ENCODE measurements around the gene CALML5. TPM values are rescaled to one million over a fixed set of nuclear protein-coding genes. Genes with fewer than 3 reads are reported as not detected.
A peak's percentile ranks its signal among the peaks of the same experiment; 100 is the strongest.

The CALML5 gene
- total RNA-seq, 1 donor from 2014 or later: not detected

- Mint-ChIP-seq H3K36me3 (ENCODE audit: unreplicated experiment) (peaks cover 7% of the 10 kb centered on the region), H3K27me3 (ENCODE audit: unreplicated experiment) (peaks cover under 1% of the 10 kb centered on the region), H3K27ac (ENCODE audit: unreplicated experiment) (no peak overlapping the region), H3K4me3 (ENCODE audit: unreplicated experiment) (no peak overlapping the region), H3K4me1 (ENCODE audit: low read depth, unreplicated experiment) (no peaks in the 10 kb centered on the region), H3K9me3 (ENCODE audit: unreplicated experiment) (peaks cover 2% of the 10 kb centered on the region)
- no peak for TF ChIP-seq CTCF (IDR thresholded peaks at IDR 0.05; ENCODE audit: partially characterized antibody, unreplicated experiment)
- DNase-seq: no peak
Measured at GRCh38 chr10:5510281-5511072, 11.1 kb upstream of the CALML5 start.

GRCh38 chr10:5509691-5510090 lies 10.3 kb upstream of the CALML5 start:
- peaks cover 7% of the 10 kb centered on the region for H3K36me3 Mint-ChIP-seq (ENCODE audit: unreplicated experiment)
- peak; percentile 2 for DNase-seq
- no peak overlapping the region for H3K4me3 Mint-ChIP-seq (ENCODE audit: unreplicated experiment)
- H3K27me3 Mint-ChIP-seq (ENCODE audit: unreplicated experiment): no peaks in the 10 kb centered on the region
- no peak overlapping the region for H3K27ac Mint-ChIP-seq (ENCODE audit: unreplicated experiment)
- H3K4me1 Mint-ChIP-seq (ENCODE audit: low read depth, unreplicated experiment): no peaks in the 10 kb centered on the region
- peaks cover 2% of the 10 kb centered on the region for H3K9me3 Mint-ChIP-seq (ENCODE audit: unreplicated experiment)
- no peak for TF ChIP-seq CTCF (IDR thresholded peaks at IDR 0.05; ENCODE audit: partially characterized antibody, unreplicated experiment)

- DNase-seq: peak; percentile 2
- Mint-ChIP-seq H3K36me3 (ENCODE audit: unreplicated experiment) (peaks cover 7% of the 10 kb centered on the region), H3K4me3 (ENCODE audit: unreplicated experiment) (no peak overlapping the region), H3K4me1 (ENCODE audit: low read depth, unreplicated experiment) (no peaks in the 10 kb centered on the region), H3K27ac (ENCODE audit: unreplicated experiment) (no peak overlapping the region), H3K9me3 (ENCODE audit: unreplicated experiment) (peaks cover 2% of the 10 kb centered on the region), H3K27me3 (ENCODE audit: unreplicated experiment) (no peaks in the 10 kb centered on the region)
- no peak for TF ChIP-seq CTCF (IDR thresholded peaks at IDR 0.05; ENCODE audit: partially characterized antibody, unreplicated experiment)
Measured at GRCh38 chr10:5509236-5509635, 9.9 kb upstream of the CALML5 start.

- H3K4me3 Mint-ChIP-seq (ENCODE audit: unreplicated experiment): no peak overlapping the region
- DNase-seq: no peak
- TF ChIP-seq CTCF (IDR thresholded peaks at IDR 0.05; ENCODE audit: partially characterized antibody, unreplicated experiment): no peak
- H3K27ac Mint-ChIP-seq (ENCODE audit: unreplicated experiment): no peak overlapping the region
- H3K27me3 Mint-ChIP-seq (ENCODE audit: unreplicated experiment): no peaks in the 10 kb centered on the region
- peaks cover 2% of the 10 kb centered on the region for H3K9me3 Mint-ChIP-seq (ENCODE audit: unreplicated experiment)
- H3K4me1 Mint-ChIP-seq (ENCODE audit: low read depth, unreplicated experiment): no peaks in the 10 kb centered on the region
- peaks cover 7% of the 10 kb centered on the region for H3K36me3 Mint-ChIP-seq (ENCODE audit: unreplicated experiment)
Measured at GRCh38 chr10:5508786-5509185, 9.4 kb upstream of the CALML5 start.

- H3K4me1 Mint-ChIP-seq (ENCODE audit: low read depth, unreplicated experiment): no peaks in the 10 kb centered on the region
- H3K36me3 Mint-ChIP-seq (ENCODE audit: unreplicated experiment): peaks cover 7% of the 10 kb centered on the region
- no peak for TF ChIP-seq CTCF (IDR thresholded peaks at IDR 0.05; ENCODE audit: partially characterized antibody, unreplicated experiment)
- H3K27ac Mint-ChIP-seq (ENCODE audit: unreplicated experiment): no peak overlapping the region
- no peaks in the 10 kb centered on the region for H3K27me3 Mint-ChIP-seq (ENCODE audit: unreplicated experiment)
- no peak overlapping the region for H3K4me3 Mint-ChIP-seq (ENCODE audit: unreplicated experiment)
- DNase-seq: no peak
- H3K9me3 Mint-ChIP-seq (ENCODE audit: unreplicated experiment): peaks cover 2% of the 10 kb centered on the region
Measured at GRCh38 chr10:5508161-5508604, 8.8 kb upstream of the CALML5 start.

Measured in glutamatergic neuron (in vitro differentiated cells).